GM12872 (cell line): ENCODE data around the gene TSHZ2.

Experiments
- CTCF ChIP-seq: IDR thresholded peaks from 3 replicates; pipeline ENCODE4 v1.5.1; 2011; ENCODE audit warnings: low read depth, mild to moderate bottlenecking, low read length, moderate library complexity; ENCODE audit not compliant: insufficient read depth

TSHZ2 gene

GRCh38 chr20:53279735-53280134 lies 307.6 kb downstream of the TSHZ2 start:
- TF ChIP-seq CTCF, result no peak

GRCh38 chr20:53281557-53282117 lies 309.5 kb downstream of the TSHZ2 start:
- TF ChIP-seq CTCF, result no peak

GRCh38 chr20:53282217-53282955 lies 310.2 kb downstream of the TSHZ2 start:
- TF ChIP-seq CTCF, result no peak

GRCh38 chr20:53283011-53283410 lies 310.9 kb downstream of the TSHZ2 start:
- no peak for TF ChIP-seq CTCF

GRCh38 chr20:53283597-53283996 lies 311.4 kb downstream of the TSHZ2 start:
- no peak for TF ChIP-seq CTCF

GRCh38 chr20:53284256-53284655 lies 312.1 kb downstream of the TSHZ2 start:
- TF ChIP-seq CTCF, result no peak

GRCh38 chr20:53284696-53285095 lies 312.5 kb downstream of the TSHZ2 start:
- no peak for TF ChIP-seq CTCF
